ENCODE results near the gene PNMA8C.

Gene PNMA8C

GRCh38 chr19:46428239-46429135 is at the start of gene PNMA8C:
PNMA8C (minus strand) TSS chr19:46428936; CDS start chr19:46428359, 577 bp downstream.
- DNase-seq: peak in 13 of 14 donors; percentile 38 to 83 (median 67)

DNA sequence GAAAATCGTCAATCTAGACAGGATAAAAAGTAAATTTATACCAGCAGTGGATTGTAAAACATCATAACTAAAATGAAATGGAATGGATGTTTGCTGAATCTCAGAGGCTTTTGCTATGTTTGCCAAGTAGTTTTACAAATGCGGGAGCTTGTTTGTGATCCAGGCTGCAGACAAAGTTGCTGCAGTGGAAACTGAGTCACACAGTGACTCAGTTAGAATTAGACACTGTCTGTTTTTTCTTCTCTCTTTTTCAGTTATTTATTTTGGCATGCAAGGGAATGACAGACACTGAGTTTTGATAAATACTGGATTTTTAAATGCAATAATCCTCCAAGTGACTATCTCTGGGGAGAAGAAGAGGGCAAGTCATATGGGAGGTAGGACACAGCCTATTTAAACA is 47.2 kb upstream of the PNMA8C start:
- no peak for DNase-seq

DNA sequence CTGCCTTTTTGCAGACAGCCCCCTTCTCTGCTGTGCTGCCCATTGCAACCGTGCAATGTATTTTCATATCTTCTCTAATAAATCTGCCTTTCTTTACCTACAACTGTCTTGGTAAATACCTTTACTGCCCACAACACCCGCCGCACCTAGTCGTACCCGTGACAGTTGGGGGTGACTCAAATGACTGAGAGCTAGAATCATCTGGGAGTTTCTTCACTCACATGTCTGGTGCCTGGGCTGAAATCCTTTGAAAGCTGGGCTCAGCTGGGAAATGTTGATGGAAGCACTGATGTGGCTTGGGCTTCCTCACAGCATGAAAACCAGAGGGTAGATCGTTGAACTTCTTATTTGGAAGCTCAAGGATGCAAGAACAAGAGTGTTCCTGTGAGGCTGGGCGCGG is 45.5 kb upstream of the PNMA8C start:
- no peak for DNase-seq

DNA sequence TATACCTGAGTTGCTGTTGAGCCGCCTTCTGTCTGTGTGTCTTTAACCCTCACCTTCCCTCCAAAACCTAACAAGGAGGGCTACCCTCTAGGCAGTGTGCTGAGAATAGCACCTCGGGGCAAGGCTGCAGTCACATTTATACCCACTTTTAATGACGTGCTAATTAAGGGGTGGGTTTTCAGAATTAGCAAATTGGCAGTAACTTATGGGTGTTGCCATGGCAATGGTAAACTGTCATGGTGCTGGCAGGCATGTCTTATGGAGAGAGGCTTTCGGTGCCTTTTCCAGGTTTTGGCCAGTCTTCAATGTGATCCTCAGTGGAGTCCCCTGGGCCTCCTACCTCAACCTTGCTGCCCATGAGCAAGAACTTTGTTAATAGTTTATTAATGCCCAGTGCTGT is 43.9 kb upstream of the PNMA8C start:
- DNase-seq: no peak

DNA sequence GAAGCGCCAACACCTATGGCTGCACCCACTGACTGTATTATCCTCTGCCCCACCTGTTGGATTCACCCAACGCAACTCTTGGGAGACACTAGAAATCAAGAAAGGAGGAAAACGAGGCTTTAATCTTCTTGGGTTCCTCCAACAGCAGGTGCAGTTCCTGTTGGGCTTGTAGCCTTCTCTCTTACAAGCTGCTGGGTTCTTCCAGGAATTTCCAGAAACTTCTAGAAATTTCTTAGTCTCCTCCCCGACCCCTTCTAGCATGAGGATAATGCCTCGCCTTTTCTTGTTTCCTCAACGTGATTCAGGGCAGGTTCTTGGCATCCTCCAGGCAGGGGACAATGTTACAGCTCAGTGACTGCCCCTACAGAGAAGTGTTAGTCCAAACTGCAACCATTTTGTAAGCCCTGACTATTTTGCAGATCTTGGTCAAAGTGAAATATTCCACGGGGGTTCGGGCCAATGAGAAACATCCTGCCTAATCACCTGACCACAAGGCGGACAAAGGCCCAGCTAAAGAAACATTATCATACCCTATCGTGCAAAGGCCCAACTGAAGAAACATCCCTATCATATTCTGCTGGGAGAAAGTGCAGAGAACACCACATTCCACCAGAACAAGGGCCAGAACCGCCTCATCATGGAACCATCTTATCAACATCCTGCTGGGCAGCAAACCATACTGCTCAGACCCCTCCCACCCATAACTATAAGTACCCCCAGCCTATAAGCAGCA is 43.2 kb upstream of the PNMA8C start:
- peak in 2 of 14 donors; percentile 35 to 51 for DNase-seq

GRCh38 chr19:46471116-46471733 is 42.5 kb upstream of the PNMA8C start, which contains the start of gene PNMA8A:
PNMA8A (minus strand) TSS chr19:46471563; CDS start chr19:46471035, 528 bp downstream.
- peak in 13 of 14 donors; percentile 37 to 86 (median 67) for DNase-seq

GRCh38 chr19:46470376-46470775 is 41.6 kb upstream of the PNMA8C start:
- no peak for DNase-seq

DNA sequence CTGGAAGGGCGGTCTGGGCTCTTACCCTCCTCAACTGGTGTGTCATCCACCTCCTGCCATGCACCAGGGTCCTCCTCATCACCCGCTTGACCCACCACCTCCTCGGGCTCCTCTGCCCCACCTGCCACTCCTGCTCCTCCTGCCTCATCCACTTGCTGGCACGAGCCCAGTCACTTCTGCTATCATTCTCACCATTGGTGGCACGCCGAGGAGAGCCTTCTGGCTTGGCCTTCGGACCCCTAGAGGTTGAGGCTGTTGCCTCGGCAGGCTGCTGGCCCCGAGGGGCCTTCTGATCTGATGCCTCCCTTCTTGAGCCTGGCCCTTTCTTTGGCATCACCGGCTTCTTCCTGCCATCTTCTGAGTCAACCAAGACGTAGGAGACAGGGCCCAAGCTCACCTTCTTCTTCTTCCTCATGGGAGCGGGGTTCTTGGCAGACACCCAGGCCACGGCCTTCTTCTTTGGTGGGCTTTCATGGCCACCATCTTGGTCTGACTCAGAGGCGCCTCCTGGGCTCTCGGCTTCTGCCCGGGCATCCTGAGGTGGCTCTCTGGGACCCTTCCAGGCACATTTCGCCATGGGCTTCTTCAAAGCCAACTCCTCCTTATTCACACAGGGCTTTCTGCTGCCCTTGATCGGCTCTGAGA is 40.9 kb upstream of the PNMA8C start:
- DNase-seq: no peak

- no peak for DNase-seq
These were observed 37.9 kb upstream of the PNMA8C start for GRCh38 chr19:46466536-46467196.

DNA sequence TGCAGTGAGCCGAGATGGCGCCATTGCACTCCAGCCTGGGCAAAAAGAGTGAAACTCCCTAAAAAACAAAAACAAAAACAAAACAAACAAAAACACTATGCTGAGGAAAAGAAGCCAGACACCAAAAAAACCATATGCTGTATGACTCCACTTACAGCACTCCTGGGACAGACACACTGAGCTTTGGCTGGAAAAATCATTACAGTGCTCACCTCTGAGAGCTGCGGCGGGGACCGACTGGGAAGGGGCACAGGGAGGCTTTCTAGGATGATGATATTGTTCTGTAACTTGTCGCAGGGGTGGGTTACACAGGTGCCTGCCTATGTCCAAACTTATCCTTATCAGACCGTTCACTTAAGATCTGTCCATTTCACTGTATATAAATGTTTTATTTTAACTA is 34.8 kb upstream of the PNMA8C start:
- no peak for DNase-seq

DNA sequence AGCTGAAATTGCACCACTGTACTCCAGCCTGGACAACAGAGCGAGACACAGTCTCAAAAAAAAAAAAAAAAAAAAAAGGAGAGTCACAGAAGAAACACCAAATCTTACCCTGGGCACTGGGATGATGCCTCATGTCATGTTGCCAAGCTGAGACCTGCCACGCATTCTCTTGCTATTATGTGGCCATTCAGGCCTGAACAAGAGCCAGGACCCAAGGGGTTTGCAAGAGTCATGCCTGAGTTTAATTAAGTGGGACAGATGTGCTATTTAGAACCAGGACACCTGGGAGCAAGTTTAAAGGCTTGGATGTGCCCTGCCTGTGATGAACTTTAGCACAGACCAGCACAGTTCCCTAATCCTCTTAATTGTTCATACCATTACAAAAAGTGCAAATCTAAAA is 32.8 kb upstream of the PNMA8C start:
- DNase-seq: no peak

DNA sequence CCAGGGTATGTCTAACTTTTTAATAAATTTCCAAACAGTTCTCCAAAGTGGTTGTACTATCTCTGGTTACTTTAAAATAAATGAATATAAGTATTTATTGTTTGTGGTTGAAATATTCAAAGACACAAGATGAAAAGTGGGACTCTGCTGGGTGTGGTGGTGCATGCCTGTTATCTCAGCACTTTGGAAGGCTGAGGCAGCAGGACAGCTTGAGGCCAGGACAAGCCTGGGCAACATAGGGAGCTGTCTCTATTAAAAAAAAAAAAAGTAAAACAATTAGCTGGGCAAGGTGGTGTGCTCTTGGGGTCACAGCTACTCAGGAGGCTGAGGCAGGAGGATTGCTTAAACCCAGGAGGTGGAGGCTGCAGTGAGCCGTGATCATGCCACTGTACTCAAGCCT is 32.2 kb upstream of the PNMA8C start:
- DNase-seq: no peak

DNA sequence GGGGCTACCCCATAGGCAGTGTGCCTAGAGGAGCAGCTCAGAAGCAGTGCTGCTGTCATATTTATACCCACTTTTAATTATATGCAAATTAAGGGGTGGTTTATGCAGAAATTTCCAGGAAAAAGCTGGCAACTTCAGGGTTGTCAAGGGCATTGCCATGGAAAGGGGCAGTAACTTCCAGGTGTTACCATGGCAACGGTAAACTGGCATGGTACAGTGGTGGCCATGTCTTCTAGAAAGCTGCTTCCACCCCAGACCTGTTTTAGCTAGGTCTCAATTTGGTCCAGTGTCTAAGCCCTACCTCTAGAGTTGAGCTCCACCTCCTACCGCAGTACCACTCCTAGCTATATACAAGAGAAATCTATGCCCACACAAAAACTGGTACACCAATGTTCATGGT is 31.3 kb upstream of the PNMA8C start:
- no peak for DNase-seq

- no peak for DNase-seq
These were observed 28.2 kb upstream of the PNMA8C start for GRCh38 chr19:46456930-46457329.

GRCh38 chr19:46454244-46454643 is 25.5 kb upstream of the PNMA8C start:
- DNase-seq: no peak

DNA sequence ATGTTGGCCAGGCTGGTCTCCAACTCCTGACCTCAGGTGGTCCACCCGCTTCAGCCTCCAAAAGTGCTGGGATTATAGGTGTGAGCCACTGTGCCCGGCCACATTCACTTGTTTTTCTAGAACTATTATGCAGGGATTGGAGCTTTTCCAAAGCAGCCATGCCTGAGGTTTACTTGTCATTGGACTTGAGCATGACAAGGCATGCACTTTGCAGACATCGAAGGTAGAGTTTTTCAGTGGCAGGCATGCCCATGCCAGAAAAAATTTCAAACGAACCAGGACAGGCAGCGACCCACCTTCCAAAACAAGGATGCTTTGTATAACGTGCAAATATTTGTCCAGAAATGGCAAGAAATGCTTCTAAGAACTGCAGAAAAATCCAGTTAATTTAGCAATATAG is 24.9 kb upstream of the PNMA8C start:
- DNase-seq: no peak

DNA sequence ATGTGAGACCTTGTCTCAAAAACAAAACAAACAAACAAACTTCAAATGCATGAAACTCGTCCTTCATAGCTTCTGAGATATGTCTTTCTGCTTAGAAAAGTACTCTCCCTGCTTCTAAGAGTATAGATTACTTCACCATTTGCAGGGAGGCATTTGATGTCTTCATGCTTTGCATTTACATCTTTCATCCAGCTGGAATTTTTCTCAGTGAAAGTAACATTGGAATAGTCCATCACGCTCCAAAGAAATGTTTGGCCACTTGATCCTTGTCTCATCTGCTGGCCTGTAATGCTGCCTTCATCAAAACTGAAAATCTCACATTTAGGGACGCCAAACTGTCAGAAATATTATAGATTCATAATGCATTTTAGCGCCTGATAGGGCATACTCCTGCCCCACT is 23.4 kb upstream of the PNMA8C start:
- no peak for DNase-seq

- DNase-seq: peak in 1 of 14 donors; percentile 7
These were observed 22.6 kb upstream of the PNMA8C start for GRCh38 chr19:46451352-46451751.

DNA sequence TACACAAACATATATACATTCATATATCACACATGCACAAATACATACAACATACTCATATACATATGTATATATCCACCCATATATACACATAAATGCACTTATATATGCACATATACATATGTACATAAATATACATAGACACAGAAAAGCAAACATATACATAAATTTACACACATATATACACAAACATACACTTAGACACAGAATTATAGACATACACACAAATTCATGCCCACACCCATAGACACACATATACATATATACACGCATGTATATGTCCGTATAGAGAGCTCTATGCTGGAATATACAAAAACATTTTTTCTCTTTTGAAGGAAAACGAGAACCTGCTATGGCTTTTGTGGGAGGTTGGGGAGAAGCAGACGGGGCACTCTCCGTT is 22.0 kb upstream of the PNMA8C start:
- DNase-seq: no peak

GRCh38 chr19:46449228-46449627 is 20.5 kb upstream of the PNMA8C start:
- no peak for DNase-seq

- DNase-seq: no peak
These were observed 19.9 kb upstream of the PNMA8C start for GRCh38 chr19:46448601-46449000.

DNA sequence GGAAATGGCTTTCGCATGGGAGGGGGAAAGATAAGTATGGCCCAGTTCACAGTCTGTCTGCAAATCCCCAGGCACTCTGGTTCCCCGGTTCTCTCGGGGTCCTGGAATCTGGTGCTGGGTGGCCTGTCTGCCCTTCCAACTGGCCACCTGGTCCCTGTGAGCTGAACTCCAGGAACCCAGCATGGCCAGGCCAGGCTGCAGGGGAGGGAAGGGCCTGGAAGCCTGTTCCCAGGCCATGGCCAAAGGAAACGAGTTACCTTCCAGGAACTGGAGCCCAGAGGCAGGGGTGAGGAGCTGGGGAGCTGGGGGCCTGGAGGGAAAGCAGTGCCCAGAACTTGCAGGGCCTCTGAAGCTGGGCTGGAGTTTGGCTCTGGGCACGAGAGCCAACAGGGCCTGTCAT is 19.1 kb upstream of the PNMA8C start:
- no peak for DNase-seq
